NT2/D1 (cell line): ENCODE data around the gene PRR20G.

Experiments used
- SUZ12 ChIP-seq: IDR thresholded peaks from 2 replicates; pipeline ENCODE4 v1.6.1; 2011; ENCODE audit not compliant: insufficient read length, insufficient read depth; ENCODE audit errors: extremely low read depth
- YY1 ChIP-seq: IDR thresholded peaks from 2 replicates; pipeline ENCODE4 v1.6.1; 2011; ENCODE audit not compliant: insufficient read length, insufficient read depth

DNA sequence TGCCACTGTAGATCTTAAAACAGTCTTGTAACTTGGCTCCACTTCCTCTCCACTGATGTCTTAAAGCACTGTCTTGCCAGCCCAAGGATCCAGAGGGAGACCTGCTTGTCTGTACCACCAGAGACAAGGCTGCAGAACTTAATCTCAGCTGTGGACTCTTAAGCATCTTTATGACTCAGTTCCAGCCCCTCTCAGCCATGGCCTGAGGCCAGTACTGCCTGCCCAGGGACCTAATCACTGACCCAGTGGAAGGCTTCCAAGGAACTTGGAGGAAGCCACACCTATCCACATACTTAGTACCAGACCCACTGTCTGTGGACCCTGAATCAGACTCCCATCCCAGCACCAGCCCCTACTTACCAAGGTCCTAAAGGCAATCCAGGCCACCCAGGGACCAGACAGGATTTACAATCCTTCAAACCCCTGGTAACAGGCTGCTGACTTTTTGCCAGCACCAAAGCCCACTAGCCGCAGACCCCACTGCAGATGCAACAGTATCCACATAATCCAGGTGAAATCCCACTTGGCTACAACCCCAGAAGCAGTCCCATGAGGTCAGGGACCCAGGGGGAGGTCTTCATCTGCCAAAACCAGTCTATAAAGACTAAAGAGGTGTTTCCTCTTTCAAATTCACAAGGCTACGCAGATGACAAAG, 41.9 kb upstream of the PRR20G start:
- TF ChIP-seq SUZ12 (no peak), YY1 (no peak)
